Measurements from ENCODE around the gene REV1. TPM values are rescaled to one million over a fixed set of nuclear protein-coding genes. Genes with fewer than 3 reads are reported as not detected.

REV1 gene
- total RNA-seq, 1 experiment from 2014 or later: 34.3 TPM

- H3K4me3 ChIP-seq (replicated peaks in 1 of 2; ENCODE audit: low read depth in 1 of 2, low read length in 2 of 2): no peak overlapping the region
- no peaks in the 10 kb centered on the region; the same call in 1 of the 2 replicates for H4K20me1 ChIP-seq (ENCODE audit: insufficient read depth)
- DNase-seq (ENCODE audit: low read depth, low spot score): no peak
- no peaks in the 10 kb centered on the region for H3K27me3 ChIP-seq (ENCODE audit: insufficient read depth, low read length)
- H3K4me1 ChIP-seq (ENCODE audit: control insufficient read depth in 1 of 2, insufficient read depth in 2 of 2, low read length in 2 of 2): no peaks in the 10 kb centered on the region
- CTCF ChIA-PET: no interaction called here
- H3K9ac ChIP-seq (ENCODE audit: low read length): no peak overlapping the region
- TF ChIP-seq POLR2A (IDR thresholded peaks at IDR 0.05; ENCODE audit: borderline replicate concordance, extremely low read depth, insufficient read depth, insufficient read length): no peak
- no peak for TF ChIP-seq CBX3 (IDR thresholded peaks at IDR 0.05; ENCODE audit: low read depth)
- TF ChIP-seq, protein P1, sequence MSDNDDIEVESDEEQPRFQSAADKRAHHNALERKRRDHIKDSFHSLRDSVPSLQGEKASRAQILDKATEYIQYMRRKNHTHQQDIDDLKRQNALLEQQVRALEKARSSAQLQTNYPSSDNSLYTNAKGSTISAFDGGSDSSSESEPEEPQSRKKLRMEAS (IDR thresholded peaks at IDR 0.05): no peak
- TF ChIP-seq, protein P2, sequence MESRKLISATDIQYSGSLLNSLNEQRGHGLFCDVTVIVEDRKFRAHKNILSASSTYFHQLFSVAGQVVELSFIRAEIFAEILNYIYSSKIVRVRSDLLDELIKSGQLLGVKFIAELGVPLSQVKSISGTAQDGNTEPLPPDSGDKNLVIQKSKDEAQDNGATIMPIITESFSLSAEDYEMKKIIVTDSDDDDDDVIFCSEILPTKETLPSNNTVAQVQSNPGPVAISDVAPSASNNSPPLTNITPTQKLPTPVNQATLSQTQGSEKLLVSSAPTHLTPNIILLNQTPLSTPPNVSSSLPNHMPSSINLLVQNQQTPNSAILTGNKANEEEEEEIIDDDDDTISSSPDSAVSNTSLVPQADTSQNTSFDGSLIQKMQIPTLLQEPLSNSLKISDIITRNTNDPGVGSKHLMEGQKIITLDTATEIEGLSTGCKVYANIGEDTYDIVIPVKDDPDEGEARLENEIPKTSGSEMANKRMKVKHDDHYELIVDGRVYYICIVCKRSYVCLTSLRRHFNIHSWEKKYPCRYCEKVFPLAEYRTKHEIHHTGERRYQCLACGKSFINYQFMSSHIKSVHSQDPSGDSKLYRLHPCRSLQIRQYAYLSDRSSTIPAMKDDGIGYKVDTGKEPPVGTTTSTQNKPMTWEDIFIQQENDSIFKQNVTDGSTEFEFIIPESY (IDR thresholded peaks at IDR 0.05; ENCODE audit: extremely low read depth, insufficient replicate concordance, low read length): no peak
- no peak for TF ChIP-seq SRF (IDR thresholded peaks at IDR 0.05; ENCODE audit: low read depth)
- TF ChIP-seq FOSL1 (IDR thresholded peaks at IDR 0.05; ENCODE audit: low read depth): no peak
- TF ChIP-seq CEBPB (IDR thresholded peaks at IDR 0.05; ENCODE audit: low read depth): no peak
- TF ChIP-seq TCF7L2 (IDR thresholded peaks at IDR 0.05; ENCODE audit: borderline replicate concordance, extremely low read depth, insufficient read depth, insufficient read length): no peak
- no peak for TF ChIP-seq CTCF (IDR thresholded peaks at IDR 0.05 in 2 of 3, conservative IDR thresholded peaks at IDR 0.05 in 1 of 3; ENCODE audit: borderline replicate concordance in 1 of 3, insufficient read depth in 1 of 3, low read depth in 2 of 3, low read length in 2 of 3)
- no peak for TF ChIP-seq POLR2AphosphoS5 (IDR thresholded peaks at IDR 0.05; ENCODE audit: low read depth, low read length)
- no peak for TF ChIP-seq SP1 (IDR thresholded peaks at IDR 0.05; ENCODE audit: low read depth)
- no peak for TF ChIP-seq EZH2phosphoT487 (IDR thresholded peaks at IDR 0.05; ENCODE audit: borderline replicate concordance)
- TF ChIP-seq ZNF274 (IDR thresholded peaks at IDR 0.05; ENCODE audit: low read depth, low read length): no peak
- TF ChIP-seq, protein P3, sequence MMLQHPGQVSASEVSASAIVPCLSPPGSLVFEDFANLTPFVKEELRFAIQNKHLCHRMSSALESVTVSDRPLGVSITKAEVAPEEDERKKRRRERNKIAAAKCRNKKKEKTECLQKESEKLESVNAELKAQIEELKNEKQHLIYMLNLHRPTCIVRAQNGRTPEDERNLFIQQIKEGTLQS (IDR thresholded peaks at IDR 0.05): no peak
- no peak for TF ChIP-seq EZH2 (IDR thresholded peaks at IDR 0.05)
- TF ChIP-seq RAD21 (IDR thresholded peaks at IDR 0.05; ENCODE audit: low read depth): no peak
- no peak for TF ChIP-seq JUND (IDR thresholded peaks at IDR 0.05)
- intact Hi-C loops (cut with micrococcal nuclease): no loop called here
- no peak for ATAC-seq
- H2AFZ ChIP-seq (ENCODE audit: low read depth, low read length, poor library complexity, severe bottlenecking): no peak overlapping the region
- H3K36me3 ChIP-seq (ENCODE audit: control insufficient read depth in 1 of 2, insufficient read depth in 2 of 2, low read length in 2 of 2): no peaks in the 10 kb centered on the region
- H3K9me2 ChIP-seq (ENCODE audit: insufficient read depth): no peaks in the 10 kb centered on the region
- RAD21 ChIA-PET (ENCODE audit: low non-redundant PET in 1 of 2, low total read pairs in 2 of 2, uncharacterized antibody in 2 of 2, unreplicated experiment in 2 of 2): no interaction called here
- peaks cover 93% of the 10 kb centered on the region for H3K79me2 ChIP-seq (ENCODE audit: insufficient read depth, low read length)
- no peak overlapping the region for H3K4me2 ChIP-seq (ENCODE audit: low read length)
- BruUV-seq (replicated peaks): no TSS peak
- POLR2A ChIA-PET: no interaction called here
- H3K27ac ChIP-seq (ENCODE audit: low read depth, low read length): no peak overlapping the region
- H3K9me3 ChIP-seq (ENCODE audit: control insufficient read depth in 1 of 2, insufficient read depth in 1 of 2, low read depth in 1 of 2, low read length in 2 of 2): peaks cover 0 to 6% of the 10 kb centered on the region in 2 experiments; a peak in 1 of 4 replicates
These were observed 21.7 kb downstream of the REV1 start for GRCh38 chr2:99468155-99468554.
